Measurements from ENCODE around the gene HCN3. TPM values are rescaled to one million over a fixed set of nuclear protein-coding genes. Genes with fewer than 3 reads are reported as not detected.

The HCN3 gene
- polyA plus RNA-seq, 1 of the 3 experiments (the other 2 are of a cell fraction): 9.7 TPM

DNA sequence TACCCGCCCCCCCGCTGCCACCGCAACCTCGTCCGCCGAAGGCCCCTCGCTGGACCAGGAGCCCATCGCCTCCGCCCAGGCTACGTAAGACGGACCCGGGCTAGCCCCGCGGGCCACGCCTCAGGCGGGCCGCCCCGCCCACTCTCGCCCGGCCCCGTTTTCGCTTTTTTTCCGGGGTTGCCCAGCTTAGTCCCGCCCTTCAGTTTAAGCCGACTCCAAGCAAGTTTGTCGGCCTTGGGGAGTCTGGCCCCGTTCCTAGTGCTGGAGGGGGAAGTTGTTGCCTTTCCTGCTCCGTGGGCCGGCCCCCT, 46.4 kb downstream of the HCN3 start:
- WGBS (ENCODE audit: low lambda C conversion rate): under 1% methylated on average over 21 of the region's 29 CpGs
- ChIA-PET CTCF (interaction anchor here (0.5 to 11.6 kb wide), 24 partner anchors 11 to 842 kb away, joined by 3 to 184 read pairs (median 4); partner anchors contain the start of genes CLK2, ENTREP3, FDPS and HCN3), POLR2A (interaction anchor here (1.3 to 1.4 kb wide), 3 partner anchors 47 to 239 kb away, joined by 3 to 4 read pairs (median 4); partner anchors contain the start of genes ASH1L and SCAMP3)
- Histone ChIP-seq H3K27ac (ENCODE audit: low read depth in 2 of 2, low read length in 1 of 2) (peak overlapping the region; percentile 95), H3K27me3 (ENCODE audit: insufficient read depth) (no peaks in the 10 kb centered on the region), H3K9ac (peak overlapping the region; percentile 85), H3K4me1 (ENCODE audit: control insufficient read depth in 1 of 2, insufficient read depth in 2 of 2, low read depth in 1 of 2, low read length in 1 of 2) (peaks cover 12 to 37% of the 10 kb centered on the region in 2 experiments), H3F3A (replicated peaks; ENCODE audit: insufficient read depth) (peaks cover 21% of the 10 kb centered on the region), H3K79me2 (ENCODE audit: insufficient read depth) (peaks cover 43% of the 10 kb centered on the region), H3K4me2 (peak overlapping the region; percentile 97), H3K4me3 (ENCODE audit: low read depth in 2 of 2, low read length in 1 of 2) (peak overlapping the region; percentile 84 to 95), H3K9me3 (no peaks in the 10 kb centered on the region), H3K9me2 (no peaks in the 10 kb centered on the region), H2AFZ (ENCODE audit: low read depth) (peak overlapping the region; percentile 83), H3K36me3 (replicated peaks in 1 of 2; ENCODE audit: control insufficient read depth in 1 of 2, insufficient read depth in 2 of 2, low read length in 1 of 2) (peaks cover 19% of the 10 kb centered on the region in 2 experiments), H4K20me1 (ENCODE audit: insufficient read depth) (0 out of 2 replicates have a peak, but pooled peaks cover 5% of the 10 kb centered on the region)
- peak; percentile 80 for DNase-seq
- TF ChIP-seq, protein P1, sequence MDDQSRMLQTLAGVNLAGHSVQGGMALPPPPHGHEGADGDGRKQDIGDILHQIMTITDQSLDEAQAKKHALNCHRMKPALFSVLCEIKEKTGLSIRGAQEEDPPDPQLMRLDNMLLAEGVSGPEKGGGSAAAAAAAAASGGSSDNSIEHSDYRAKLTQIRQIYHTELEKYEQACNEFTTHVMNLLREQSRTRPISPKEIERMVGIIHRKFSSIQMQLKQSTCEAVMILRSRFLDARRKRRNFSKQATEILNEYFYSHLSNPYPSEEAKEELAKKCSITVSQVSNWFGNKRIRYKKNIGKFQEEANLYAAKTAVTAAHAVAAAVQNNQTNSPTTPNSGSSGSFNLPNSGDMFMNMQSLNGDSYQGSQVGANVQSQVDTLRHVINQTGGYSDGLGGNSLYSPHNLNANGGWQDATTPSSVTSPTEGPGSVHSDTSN (IDR thresholded peaks at IDR 0.05): peak; percentile 13; the same call in 1 of the 2 replicates
- TF ChIP-seq RFX5 (IDR thresholded peaks at IDR 0.05; ENCODE audit: low read length): no peak
- TF ChIP-seq, protein P2, sequence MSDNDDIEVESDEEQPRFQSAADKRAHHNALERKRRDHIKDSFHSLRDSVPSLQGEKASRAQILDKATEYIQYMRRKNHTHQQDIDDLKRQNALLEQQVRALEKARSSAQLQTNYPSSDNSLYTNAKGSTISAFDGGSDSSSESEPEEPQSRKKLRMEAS (IDR thresholded peaks at IDR 0.05; ENCODE audit: low read depth): no peak; the same call in 1 of the 2 replicates
- no peak for TF ChIP-seq FOXJ3 (CRISPR knock-in tag; IDR thresholded peaks at IDR 0.05)
- TF ChIP-seq GABPA (IDR thresholded peaks at IDR 0.05; ENCODE audit: low read depth): 0 out of 2 replicates have a peak, but pooled peaks have one; percentile 7
- TF ChIP-seq TCF12 (IDR thresholded peaks at IDR 0.05): no peak
- no peak for TF ChIP-seq JUND (IDR thresholded peaks at IDR 0.05)
- TF ChIP-seq ELF1 (IDR thresholded peaks at IDR 0.05): peak; percentile 74
- peak; percentile 23; the same call in 1 of the 2 replicates for TF ChIP-seq TAF1 (IDR thresholded peaks at IDR 0.05; ENCODE audit: borderline replicate concordance, low read depth, low read length)
- TF ChIP-seq FOXM1 (IDR thresholded peaks at IDR 0.05; ENCODE audit: low read depth): no peak
- TF ChIP-seq NFIC (IDR thresholded peaks at IDR 0.05; ENCODE audit: borderline replicate concordance): peak; percentile 22; the same call in 1 of the 2 replicates

DNA sequence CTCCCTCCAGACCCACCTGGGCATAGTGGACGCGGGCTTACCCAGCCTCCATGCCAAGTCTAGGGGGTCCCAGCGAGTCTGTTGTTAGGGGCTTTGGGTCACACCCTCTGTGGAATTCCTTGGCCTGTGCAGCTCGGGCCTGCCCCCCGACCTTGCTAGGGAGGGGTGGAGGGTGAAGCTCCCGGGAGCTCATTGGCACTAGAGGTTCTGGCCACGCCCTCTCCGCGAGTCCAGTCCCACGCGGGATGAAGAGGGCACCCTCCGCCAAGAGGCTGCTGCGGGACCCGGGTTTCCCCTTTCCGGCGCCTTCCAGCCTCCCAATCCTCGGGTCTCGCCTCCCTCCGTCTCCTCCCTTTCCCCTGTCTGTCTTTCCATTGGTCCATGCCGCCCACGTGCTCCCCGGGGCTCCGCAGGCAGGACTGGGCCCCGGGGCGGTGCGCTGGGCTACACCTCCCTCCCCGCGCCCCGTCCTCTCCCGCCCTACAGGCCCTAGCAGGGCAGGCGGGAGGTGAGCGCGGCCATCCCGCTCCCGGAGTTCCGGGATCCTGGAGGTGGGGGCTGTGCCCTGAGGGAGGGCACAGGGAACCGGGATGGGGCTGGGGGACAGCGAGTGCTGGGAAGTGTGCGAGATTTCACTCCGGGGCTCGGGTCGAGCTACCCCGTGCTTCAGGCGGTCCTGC, 46.9 kb downstream of the HCN3 start:
- peaks cover 46% of the 10 kb centered on the region for H3K79me2 ChIP-seq (ENCODE audit: insufficient read depth)
- peak overlapping the region; percentile 83 for H2AFZ ChIP-seq (ENCODE audit: low read depth)
- H3F3A ChIP-seq (replicated peaks; ENCODE audit: insufficient read depth): peaks cover 21% of the 10 kb centered on the region
- WGBS (ENCODE audit: low lambda C conversion rate): 0% methylated on average over 18 of the region's 44 CpGs
- H3K9ac ChIP-seq: peak overlapping the region; percentile 85
- no peaks in the 10 kb centered on the region for H3K9me3 ChIP-seq
- POLR2A ChIA-PET: interaction anchor here (0.5 to 1.4 kb wide), 3 partner anchors 22 to 239 kb away, joined by 3 to 4 read pairs (median 3); partner anchors contain the start of genes ASH1L and SCAMP3
- H3K27ac ChIP-seq (ENCODE audit: low read depth in 2 of 2, low read length in 1 of 2): peak overlapping the region; percentile 95
- H3K27me3 ChIP-seq (ENCODE audit: insufficient read depth): no peaks in the 10 kb centered on the region
- DNase-seq: peak; percentile 95
- peak overlapping the region; percentile 97 for H3K4me2 ChIP-seq
- H3K4me3 ChIP-seq (ENCODE audit: low read depth in 2 of 2, low read length in 1 of 2): peak overlapping the region; percentile 84 to 95
- no peaks in the 10 kb centered on the region for H3K9me2 ChIP-seq
- peaks cover 16 to 23% of the 10 kb centered on the region in 2 experiments for H3K36me3 ChIP-seq (replicated peaks in 1 of 2; ENCODE audit: control insufficient read depth in 1 of 2, insufficient read depth in 2 of 2, low read length in 1 of 2)
- 0 out of 2 replicates have a peak, but pooled peaks cover 5% of the 10 kb centered on the region for H4K20me1 ChIP-seq (ENCODE audit: insufficient read depth)
- CTCF ChIA-PET: interaction anchor here (0.6 to 11.6 kb wide), 21 partner anchors 11 to 394 kb away, joined by 3 to 184 read pairs (median 4); partner anchors contain the start of genes CLK2, ENTREP3, FDPS and MTX1
- peaks cover 12 to 37% of the 10 kb centered on the region in 2 experiments for H3K4me1 ChIP-seq (ENCODE audit: control insufficient read depth in 1 of 2, insufficient read depth in 2 of 2, low read depth in 1 of 2, low read length in 1 of 2)
- TF ChIP-seq ELF1 (IDR thresholded peaks at IDR 0.05) (peak; percentile 29; the same call in 1 of the 2 replicates), SIN3A (IDR thresholded peaks at IDR 0.05; ENCODE audit: borderline replicate concordance, low read depth, low read length) (peak; percentile 27; the same call in 1 of the 2 replicates), TEAD4 (IDR thresholded peaks at IDR 0.05; ENCODE audit: borderline replicate concordance, insufficient read depth) (no peak), MEF2A (IDR thresholded peaks at IDR 0.05; ENCODE audit: borderline replicate concordance, low read depth) (no peak), EZH2phosphoT487 (IDR thresholded peaks at IDR 0.05; ENCODE audit: borderline replicate concordance, low read depth) (no peak), YY1 (IDR thresholded peaks at IDR 0.05; ENCODE audit: low read depth) (no peak; the same call in 1 of the 2 replicates), RXRA (IDR thresholded peaks at IDR 0.05; ENCODE audit: borderline replicate concordance, low read depth) (no peak), GABPA (IDR thresholded peaks at IDR 0.05; ENCODE audit: low read depth) (peak; percentile 2; the same call in 1 of the 2 replicates)
- TF ChIP-seq, protein P3, sequence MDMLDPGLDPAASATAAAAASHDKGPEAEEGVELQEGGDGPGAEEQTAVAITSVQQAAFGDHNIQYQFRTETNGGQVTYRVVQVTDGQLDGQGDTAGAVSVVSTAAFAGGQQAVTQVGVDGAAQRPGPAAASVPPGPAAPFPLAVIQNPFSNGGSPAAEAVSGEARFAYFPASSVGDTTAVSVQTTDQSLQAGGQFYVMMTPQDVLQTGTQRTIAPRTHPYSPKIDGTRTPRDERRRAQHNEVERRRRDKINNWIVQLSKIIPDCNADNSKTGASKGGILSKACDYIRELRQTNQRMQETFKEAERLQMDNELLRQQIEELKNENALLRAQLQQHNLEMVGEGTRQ (IDR thresholded peaks at IDR 0.05; ENCODE audit: borderline replicate concordance, low read depth, low read length): peak; percentile 91
- TF ChIP-seq, protein P2 (IDR thresholded peaks at IDR 0.05; ENCODE audit: low read depth): peak; percentile 52
- TF ChIP-seq, protein P4, sequence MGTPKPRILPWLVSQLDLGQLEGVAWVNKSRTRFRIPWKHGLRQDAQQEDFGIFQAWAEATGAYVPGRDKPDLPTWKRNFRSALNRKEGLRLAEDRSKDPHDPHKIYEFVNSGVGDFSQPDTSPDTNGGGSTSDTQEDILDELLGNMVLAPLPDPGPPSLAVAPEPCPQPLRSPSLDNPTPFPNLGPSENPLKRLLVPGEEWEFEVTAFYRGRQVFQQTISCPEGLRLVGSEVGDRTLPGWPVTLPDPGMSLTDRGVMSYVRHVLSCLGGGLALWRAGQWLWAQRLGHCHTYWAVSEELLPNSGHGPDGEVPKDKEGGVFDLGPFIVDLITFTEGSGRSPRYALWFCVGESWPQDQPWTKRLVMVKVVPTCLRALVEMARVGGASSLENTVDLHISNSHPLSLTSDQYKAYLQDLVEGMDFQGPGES (IDR thresholded peaks at IDR 0.05; ENCODE audit: low read depth, low read length): no peak; the same call in 1 of the 2 replicates
